Activated T-helper 9 cell treated with anti-CD3 and anti-CD28 coated beads, Interleukin-2, amount 50 U/mL, for 16 hours (primary cell): Measurements from ENCODE around the gene SLC6A6.

Source experiments
- DNase-seq: peaks from one replicate; pipeline ENCODE4 v3.0.0-alpha.2; 2020; ENCODE audit warnings: low read depth

Gene SLC6A6

GRCh38 chr3:14454639-14455310, 52.4 kb downstream of the SLC6A6 start:
- DNase-seq = no peak

GRCh38 chr3:14455571-14456317, 53.3 kb downstream of the SLC6A6 start:
- no peak for DNase-seq

DNA sequence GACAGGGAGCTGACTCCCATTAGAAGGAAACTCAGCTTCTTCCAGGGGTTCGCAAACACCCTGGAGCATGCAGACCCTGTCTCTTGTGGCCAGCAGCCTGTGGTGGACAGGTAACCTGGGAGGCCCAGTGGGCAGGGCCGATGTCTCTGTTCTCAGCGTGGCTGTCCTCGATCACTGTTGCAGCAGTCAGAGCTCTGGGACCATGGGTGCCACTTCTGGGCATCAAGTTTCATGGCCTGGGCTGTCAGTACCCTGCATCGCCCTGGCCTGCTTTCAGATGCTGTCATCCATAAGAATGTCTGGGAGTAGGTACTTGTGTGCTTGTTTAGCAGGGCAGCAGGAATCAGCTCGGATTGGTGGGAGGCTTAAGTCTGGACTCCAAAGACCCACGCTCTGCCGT, 54.4 kb downstream of the SLC6A6 start:
- DNase-seq = no peak

- no peak for DNase-seq
Observed at GRCh38 chr3:14457481-14457880, 55.1 kb downstream of the SLC6A6 start.

- DNase-seq = no peak
Observed at GRCh38 chr3:14457999-14458398, 55.6 kb downstream of the SLC6A6 start.

GRCh38 chr3:14458434-14459275, 56.2 kb downstream of the SLC6A6 start:
- no peak for DNase-seq

GRCh38 chr3:14459384-14459783, 57.0 kb downstream of the SLC6A6 start:
- DNase-seq = no peak

DNA sequence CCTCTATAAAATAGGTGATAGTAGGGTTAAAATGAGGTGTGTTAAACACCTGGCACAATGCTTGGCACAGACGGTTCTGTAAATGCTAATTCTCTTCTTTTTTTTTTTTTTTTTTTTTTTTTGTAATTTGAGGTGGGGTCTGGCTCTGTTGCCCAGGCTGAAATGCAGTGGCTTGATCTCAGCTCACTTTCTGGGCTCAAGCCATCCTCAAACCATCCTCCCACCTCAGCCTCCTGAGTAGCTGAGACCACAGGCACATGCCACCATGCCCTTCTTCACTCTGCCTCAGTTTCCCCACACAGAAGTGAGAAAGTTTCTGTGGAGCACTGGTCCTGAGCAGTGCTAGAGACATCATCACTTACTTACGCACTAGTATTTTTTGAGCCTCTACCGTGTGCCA, 57.4 kb downstream of the SLC6A6 start:
- DNase-seq = no peak

DNA sequence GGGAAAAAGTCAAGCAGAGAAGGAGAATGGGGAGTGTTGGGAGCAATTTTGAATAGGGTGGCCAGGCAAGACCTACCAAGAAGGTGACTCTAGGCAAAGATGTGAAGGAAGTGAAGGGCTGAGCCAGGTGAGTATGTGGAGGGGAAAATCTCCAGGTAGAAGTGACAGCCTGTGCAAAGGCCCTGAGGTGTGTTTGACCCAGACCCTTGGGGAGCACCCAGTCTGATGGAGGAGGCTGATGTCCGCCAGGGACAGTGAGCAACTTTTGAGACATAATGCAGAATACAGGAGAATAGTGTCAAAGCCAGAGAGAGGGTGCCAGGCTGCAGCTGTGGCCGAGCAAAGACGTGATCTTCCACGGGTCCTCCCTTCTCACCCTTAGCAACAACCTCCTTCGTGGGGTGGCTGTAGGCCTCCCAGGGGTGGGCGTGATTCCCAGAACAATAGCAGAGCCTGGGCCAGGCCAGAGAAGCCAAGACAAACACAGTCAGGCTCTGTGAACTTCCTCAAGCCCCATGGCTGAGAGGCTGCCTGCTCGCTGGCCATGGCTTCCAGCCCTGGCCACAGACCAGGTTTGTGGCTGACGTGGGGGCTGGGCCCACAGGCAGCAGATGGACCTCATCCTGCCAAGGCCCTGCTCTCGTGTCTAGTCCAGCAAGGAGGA, 58.1 kb downstream of the SLC6A6 start:
- DNase-seq = no peak

DNA sequence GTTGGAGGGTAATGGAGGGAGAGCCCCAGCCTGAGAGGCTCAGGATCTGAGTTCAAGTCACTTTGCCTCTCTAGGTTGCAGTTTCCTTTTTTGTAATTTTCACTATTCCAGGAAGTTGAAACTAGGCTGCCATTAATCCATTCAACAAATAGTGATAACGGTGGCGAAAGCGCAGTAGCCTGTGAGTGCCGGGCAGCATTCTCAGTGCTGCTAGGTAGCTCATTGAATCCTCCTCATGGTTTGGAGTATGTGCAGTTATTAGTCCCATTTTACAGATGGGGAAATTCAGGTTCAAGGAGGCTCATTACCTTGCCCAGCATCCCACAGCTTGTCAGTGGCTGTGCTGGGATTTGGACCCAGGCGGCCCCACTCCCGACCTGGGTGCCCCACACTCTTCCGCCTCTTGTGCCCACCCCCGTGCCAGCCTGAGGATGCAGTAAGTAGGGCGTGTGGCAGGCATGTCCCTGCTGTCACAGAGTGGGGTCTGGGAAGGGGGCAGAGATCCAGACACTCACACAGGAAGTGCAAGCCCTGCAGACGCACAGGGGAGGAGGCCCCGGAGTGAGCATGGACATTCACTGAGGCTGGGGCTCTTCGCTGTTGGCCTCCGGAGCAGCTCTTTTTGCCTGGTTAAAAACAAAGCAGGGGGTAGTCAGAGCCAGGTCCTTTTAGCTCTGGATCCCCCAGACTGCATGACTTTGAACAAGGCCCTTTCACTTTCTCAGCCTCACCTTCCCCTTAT, 58.8 kb downstream of the SLC6A6 start:
- no peak for DNase-seq

- DNase-seq = no peak
Observed at GRCh38 chr3:14461748-14462324, 59.4 kb downstream of the SLC6A6 start.

- no peak for DNase-seq
Observed at GRCh38 chr3:14462738-14463137, 60.3 kb downstream of the SLC6A6 start.

DNA sequence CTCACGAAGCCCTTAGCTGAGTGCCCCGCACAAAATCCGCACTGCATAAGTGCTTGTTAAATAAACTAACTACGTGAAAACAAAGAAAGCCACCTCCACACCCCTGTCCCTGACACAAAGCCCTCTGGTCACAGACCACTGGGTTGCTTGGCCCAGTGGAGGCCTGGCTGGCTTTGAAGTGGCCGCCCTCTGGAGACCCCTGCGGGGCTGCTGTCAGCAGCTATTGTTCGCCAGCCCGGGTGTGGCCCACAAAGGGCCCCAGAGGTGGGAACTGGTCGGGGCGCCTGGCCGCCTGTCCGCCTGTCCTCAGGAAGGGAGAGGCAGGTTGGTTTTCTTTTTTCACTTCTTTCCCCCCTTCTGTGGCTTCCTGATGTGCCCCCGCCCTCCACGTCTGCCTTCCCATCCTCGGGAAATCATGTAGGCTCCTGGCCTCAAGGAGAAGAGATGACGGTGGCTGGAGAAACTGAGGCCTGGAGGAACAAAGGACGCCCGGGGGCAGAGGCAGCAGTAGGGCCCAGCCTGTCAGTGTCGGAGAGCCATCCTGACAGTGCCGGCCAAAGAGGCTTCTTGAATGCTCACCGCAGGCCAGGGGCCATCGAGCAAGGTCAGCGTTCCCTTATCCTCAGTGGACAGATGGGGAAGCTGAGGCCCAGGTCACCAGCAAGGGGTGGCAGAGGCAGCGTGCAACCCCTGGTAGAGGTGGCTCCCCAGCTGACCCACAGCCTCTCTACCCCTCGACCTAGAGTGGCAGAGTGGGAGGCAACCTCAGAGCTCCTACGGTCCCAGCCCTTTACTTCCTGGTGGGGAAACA, 61.1 kb downstream of the SLC6A6 start:
- no peak for DNase-seq

DNA sequence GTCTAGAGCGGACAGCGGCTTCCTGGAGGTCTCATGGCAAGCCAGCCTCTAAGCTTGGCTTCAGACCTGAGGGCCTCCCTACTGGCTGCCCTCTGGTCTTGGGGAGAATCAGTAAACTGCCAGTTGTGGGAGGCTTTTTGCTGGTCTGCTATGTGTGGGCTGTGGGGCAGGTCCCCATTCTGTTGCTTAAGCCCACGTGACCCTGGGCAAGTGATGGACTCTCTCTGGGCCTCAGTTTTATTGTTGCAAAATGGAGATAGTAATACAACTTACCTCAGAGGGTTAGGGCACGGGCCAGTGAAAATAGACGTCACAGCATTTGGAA, 61.7 kb downstream of the SLC6A6 start:
- no peak for DNase-seq

GRCh38 chr3:14464521-14464920, 62.1 kb downstream of the SLC6A6 start:
- DNase-seq = no peak

DNA sequence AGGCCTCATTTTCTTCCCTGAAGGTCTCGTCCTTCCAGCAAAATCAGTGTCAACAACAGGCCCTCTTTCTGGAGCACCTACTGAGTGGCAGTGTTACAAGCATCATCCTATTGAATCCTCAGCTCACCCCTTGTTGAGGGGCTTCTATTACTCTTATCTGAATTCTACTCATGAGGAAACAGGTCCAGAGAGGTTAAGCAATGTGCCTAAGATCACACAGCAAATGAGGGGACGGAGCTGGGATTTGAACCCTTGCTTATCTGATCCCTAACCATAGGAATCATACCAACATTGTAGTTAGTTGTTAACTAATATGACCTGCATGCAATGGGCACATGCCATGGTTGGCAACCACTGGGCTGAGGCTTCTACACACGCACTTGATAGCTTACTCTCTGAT, 63.0 kb downstream of the SLC6A6 start:
- no peak for DNase-seq

DNA sequence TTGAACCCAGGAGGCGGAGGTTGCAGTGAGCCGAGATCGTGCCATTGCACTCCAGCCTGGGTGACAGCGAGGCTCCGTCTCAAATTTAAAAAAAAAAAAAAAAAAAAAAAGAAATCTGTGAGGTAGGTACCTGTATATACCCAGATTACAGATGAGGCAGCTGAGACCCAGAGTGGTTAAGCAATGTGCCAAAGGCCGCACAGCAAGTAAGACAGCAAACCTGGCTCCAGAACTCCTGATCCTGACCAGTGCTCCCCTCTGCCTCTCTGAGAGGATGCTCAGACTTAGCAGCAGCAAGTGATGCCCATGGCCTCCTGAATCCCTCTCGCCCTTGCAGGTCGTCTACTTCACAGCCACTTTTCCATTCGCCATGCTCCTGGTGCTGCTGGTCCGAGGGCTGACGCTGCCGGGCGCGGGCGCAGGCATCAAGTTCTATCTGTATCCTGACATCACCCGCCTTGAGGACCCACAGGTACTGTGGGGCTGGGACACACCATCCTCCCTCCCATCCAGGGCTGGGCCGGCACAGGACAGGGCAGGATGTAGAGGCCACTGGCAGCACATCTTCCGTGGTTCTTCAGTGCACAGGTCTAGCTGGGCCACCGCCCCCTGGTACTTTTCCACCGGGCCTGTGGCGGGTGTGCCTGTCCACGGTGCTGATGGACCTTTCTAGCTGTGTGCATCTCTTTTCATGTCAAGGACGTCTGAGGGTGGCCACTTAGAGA, 63.9 kb downstream of the SLC6A6 start:
- DNase-seq = no peak

DNA sequence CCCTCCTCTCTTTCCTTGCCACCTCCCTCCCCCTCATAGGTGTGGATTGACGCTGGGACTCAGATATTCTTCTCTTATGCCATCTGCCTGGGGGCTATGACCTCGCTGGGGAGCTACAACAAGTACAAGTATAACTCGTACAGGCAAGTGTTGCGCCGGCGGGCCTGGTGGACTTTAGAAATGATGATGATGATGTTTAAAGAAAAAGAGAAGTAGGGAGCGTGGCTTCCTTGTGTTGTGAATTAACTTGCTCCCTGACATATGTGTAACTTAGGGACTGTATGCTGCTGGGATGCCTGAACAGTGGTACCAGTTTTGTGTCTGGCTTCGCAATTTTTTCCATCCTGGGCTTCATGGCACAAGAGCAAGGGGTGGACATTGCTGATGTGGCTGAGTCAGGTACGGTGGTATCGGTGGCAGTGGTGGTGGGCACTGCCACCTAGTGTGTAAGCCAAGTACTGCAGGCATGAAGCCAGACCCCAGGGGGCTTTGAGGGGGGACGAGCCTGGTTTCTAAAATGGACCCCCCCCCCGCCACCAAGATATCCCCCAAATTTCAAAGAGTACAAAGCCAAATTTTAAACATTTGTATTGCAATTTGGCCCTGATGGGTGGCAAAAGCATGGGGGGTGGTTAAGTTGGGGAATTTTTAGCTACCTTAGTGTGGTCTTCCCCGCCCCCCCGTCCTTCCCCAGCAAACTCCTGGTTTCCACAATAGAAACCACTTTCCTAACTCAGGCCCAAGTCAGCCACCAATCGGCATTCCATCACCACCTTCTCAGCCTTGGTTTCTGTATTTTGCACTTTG, 65.6 kb downstream of the SLC6A6 start:
- peak; percentile 26 for DNase-seq

- no peak for DNase-seq
Observed at GRCh38 chr3:14468621-14468981, 66.2 kb downstream of the SLC6A6 start.
